Measurements from ENCODE around the gene GHRH. TPM values are rescaled to one million over a fixed set of nuclear protein-coding genes. Genes with fewer than 3 reads are reported as not detected.

GHRH gene
- total RNA-seq, 1 experiment from 2014 or later, result 0.74 TPM

DNA sequence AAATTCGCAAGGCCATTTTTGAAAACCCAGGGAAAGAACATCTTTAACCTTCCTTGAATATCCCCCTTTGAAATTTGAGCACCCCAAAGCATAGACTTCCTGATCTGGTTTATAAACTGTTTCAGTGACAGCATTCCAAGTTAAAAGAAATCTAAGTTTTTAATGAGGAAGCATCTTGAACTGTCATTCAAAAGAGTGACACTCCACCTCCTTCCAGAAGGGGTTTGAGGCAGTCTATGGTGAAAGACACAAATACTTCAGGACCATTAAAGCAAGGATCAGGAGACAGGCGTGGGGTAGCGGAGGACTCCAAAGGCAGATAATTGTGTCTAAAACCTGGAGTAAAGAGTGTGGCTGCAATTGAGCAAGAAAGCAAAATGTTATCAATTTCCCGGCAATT, 691 bp downstream of the GHRH start:
- CTCF ChIA-PET, result interaction anchor here (2.7 kb wide), 1 partner anchor 65 kb away, joined by 12 read pairs; no protein-coding TSS in a partner anchor
- H3K4me3 Mint-ChIP-seq, result no peak overlapping the region
- TF ChIP-seq ZNF263 (CRISPR knock-in tag; IDR thresholded peaks at IDR 0.05; ENCODE audit: low read depth), result no peak
- no peak for TF ChIP-seq SOX15 (CRISPR knock-in tag; IDR thresholded peaks at IDR 0.05)
- TF ChIP-seq ATF3 (CRISPR knock-in tag; conservative IDR thresholded peaks at IDR 0.05), result no peak
- no peak for TF ChIP-seq ZBTB21 (CRISPR knock-in tag; IDR thresholded peaks at IDR 0.05; ENCODE audit: borderline replicate concordance)
- no peak for TF ChIP-seq ZNF532 (CRISPR knock-in tag; IDR thresholded peaks at IDR 0.05; ENCODE audit: borderline replicate concordance)
- no peak for TF ChIP-seq USF1 (CRISPR knock-in tag; IDR thresholded peaks at IDR 0.05)
- TF ChIP-seq AR (CRISPR knock-in tag; IDR thresholded peaks at IDR 0.05), result no peak
- TF ChIP-seq ZNF138 (CRISPR knock-in tag; conservative IDR thresholded peaks at IDR 0.05), result no peak
- no peak for TF ChIP-seq NR2C2 (CRISPR knock-in tag; IDR thresholded peaks at IDR 0.05)
- no peak for TF ChIP-seq MYBL2 (CRISPR knock-in tag; IDR thresholded peaks at IDR 0.05)
- no peak for TF ChIP-seq E2F1 (CRISPR knock-in tag; IDR thresholded peaks at IDR 0.05)
- no peak for TF ChIP-seq ERG (CRISPR knock-in tag; IDR thresholded peaks at IDR 0.05)
- no peak for TF ChIP-seq PRRX2 (CRISPR knock-in tag; IDR thresholded peaks at IDR 0.05)
- no peak for TF ChIP-seq MAX (CRISPR knock-in tag; IDR thresholded peaks at IDR 0.05)
- no peak for ATAC-seq
- no peak for DNase-seq (ENCODE audit: low spot score)
- H3K27ac Mint-ChIP-seq, result no peak overlapping the region
- POLR2A ChIA-PET, result interaction anchor here (1.1 kb wide), 1 partner anchor 9 kb away, joined by 3 read pairs; no protein-coding TSS in a partner anchor
- peaks cover 5% of the 10 kb centered on the region; the same call in 1 of the 2 replicates for H3K27me3 Mint-ChIP-seq (ENCODE audit: low read depth)
- H3K9me3 Mint-ChIP-seq, result no peaks in the 10 kb centered on the region
- peaks cover 40% of the 10 kb centered on the region for H3K4me1 Mint-ChIP-seq
- H3K36me3 Mint-ChIP-seq, result no peaks in the 10 kb centered on the region
